SIG-M5 treated with dmso at 0.1 percent for 504 hours (cell line): ENCODE data around the gene GRK5.

Experiments used
- DNase-seq: peaks from one replicate; lab custom pipeline; 2025; ENCODE audit not compliant: unreplicated experiment; lab: John Stamatoyannopoulos, UW

Gene GRK5

GRCh38 chr10:119498889-119499676, 291.7 kb downstream of the GRK5 start:
- no peak for DNase-seq

- no peak for DNase-seq
These were observed 292.3 kb downstream of the GRK5 start for GRCh38 chr10:119499677-119500002.

GRCh38 chr10:119500123-119500795, 292.9 kb downstream of the GRK5 start:
- no peak for DNase-seq

GRCh38 chr10:119500821-119501220, 293.4 kb downstream of the GRK5 start:
- DNase-seq: no peak

- no peak for DNase-seq
These were observed 294.3 kb downstream of the GRK5 start for GRCh38 chr10:119501690-119502089.

GRCh38 chr10:119502209-119502608, 294.8 kb downstream of the GRK5 start:
- DNase-seq: no peak

- no peak for DNase-seq
These were observed 295.3 kb downstream of the GRK5 start for GRCh38 chr10:119502618-119503155.

GRCh38 chr10:119503821-119504220, 296.4 kb downstream of the GRK5 start:
- DNase-seq: no peak

GRCh38 chr10:119504651-119505050, 297.3 kb downstream of the GRK5 start:
- no peak for DNase-seq

GRCh38 chr10:119505131-119505551, 297.8 kb downstream of the GRK5 start:
- no peak for DNase-seq
